Peyer's patch (tissue), 4 donors: ENCODE measurements around the gene EMP1. TPM values are rescaled to one million over a fixed set of nuclear protein-coding genes. Genes with fewer than 3 reads are reported as not detected.

ENCODE experiments used
- DNase-seq, 3 donors: peaks; one replicate each; pipeline ENCODE4 v3.0.0-alpha.2; 2017 to 2019
- H3K27ac ChIP-seq, 4 donors: fragments of 200-600 bp; sonication (generic); one replicate each; pipeline ENCODE4 v1.5.1; 2016 to 2019
- H3K27me3 ChIP-seq, 2 donors: fragments of 200-600 bp; sonication (generic); one replicate each; pipeline ENCODE4 v1.5.1; 2019
- H3K36me3 ChIP-seq, 3 donors: fragments of 200-600 bp; sonication (generic); one replicate each; pipeline ENCODE4 v1.5.1; 2016 to 2019
- H3K4me1 ChIP-seq, 4 donors: fragments of 200-600 bp; sonication (generic); one replicate each; pipeline ENCODE4 v1.5.1; 2016 to 2019
- H3K4me3 ChIP-seq, 4 donors: fragments of 200-600 bp; sonication (generic); 1 replicate in 3 of 4; 2 replicates in 1 of 4; pipeline ENCODE4 v1.5.1; 2016 to 2019; ENCODE audit warnings: mild to moderate bottlenecking in 1 of 4
- H3K9me3 ChIP-seq, 4 donors: fragments of 200-600 bp; sonication (generic); one replicate each; pipeline ENCODE4 v1.5.1; 2016 to 2019; ENCODE audit warnings: mild to moderate bottlenecking in 1 of 4
- CTCF ChIP-seq, 6 experiments: fragments of 450-650 bp in 4 of 6; fragments of 200-600 bp in 2 of 6; sonication (generic) in 1 of 6; IDR thresholded peaks; one replicate each; pipeline ENCODE4 v1.5.1; 2017 to 2019; ENCODE audit warnings: antibody characterized with exemption in 6 of 6, mild to moderate bottlenecking in 3 of 6, moderate library complexity in 1 of 6
- POLR2A ChIP-seq, 2 donors: fragments of 450-650 bp; IDR thresholded peaks; one replicate each; pipeline ENCODE4 v1.5.1; 2017; ENCODE audit warnings: antibody characterized with exemption in 2 of 2, mild to moderate bottlenecking in 2 of 2, moderate library complexity in 2 of 2
- total RNA-seq, 4 donors: library from RNA; depleted of rRNA; stranded (reverse); fragments of >200 nt; gene quantifications; one replicate each; pipeline ENCODE4 v1.1.0, GENCODE V29; 2016

EMP1 gene
- total RNA-seq, 4 donors from 2014 or later: 37.1 to 110 (median 87.3) TPM

DNA sequence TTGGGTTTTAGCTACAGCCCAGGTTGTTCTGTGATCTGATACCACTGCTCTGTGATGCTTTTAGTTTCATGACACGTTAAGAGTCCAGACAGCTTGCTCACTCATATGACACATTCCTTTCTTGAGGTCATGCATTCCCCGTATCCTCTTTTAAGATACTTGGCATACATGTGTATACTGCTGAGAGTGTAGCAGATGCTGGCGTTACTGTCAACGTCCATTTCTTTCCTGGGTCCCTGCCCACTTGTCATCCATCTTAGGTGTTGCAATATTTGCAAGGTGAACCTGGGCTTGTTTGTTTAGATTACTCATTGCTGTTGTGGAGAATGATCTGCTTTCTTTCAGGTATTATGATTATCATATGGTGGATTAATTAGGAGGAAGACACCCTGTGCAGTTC, 9.1 kb upstream of the EMP1 start:
- no peak for DNase-seq
- no peak overlapping the region for H3K4me3 ChIP-seq
- no peaks in the 10 kb centered on the region for H3K4me1 ChIP-seq
- no peaks in the 10 kb centered on the region for H3K9me3 ChIP-seq
- TF ChIP-seq CTCF (IDR thresholded peaks at IDR 0.05): no peak
- no peak for TF ChIP-seq POLR2A (IDR thresholded peaks at IDR 0.05)
- no peak overlapping the region for H3K27ac ChIP-seq
- H3K27me3 ChIP-seq: no peaks in the 10 kb centered on the region
- H3K36me3 ChIP-seq: no peaks in the 10 kb centered on the region

GRCh38 chr12:13189264-13189663, 7.3 kb upstream of the EMP1 start:
- no peak for TF ChIP-seq POLR2A (IDR thresholded peaks at IDR 0.05)
- no peak for TF ChIP-seq CTCF (IDR thresholded peaks at IDR 0.05)
- Histone ChIP-seq H3K4me1 (peaks cover 0 to 5% (median 0%) of the 10 kb centered on the region in 4 donors), H3K27ac (no peak overlapping the region), H3K36me3 (no peaks in the 10 kb centered on the region), H3K27me3 (no peaks in the 10 kb centered on the region), H3K9me3 (no peaks in the 10 kb centered on the region), H3K4me3 (no peak overlapping the region)
- no peak for DNase-seq

DNA sequence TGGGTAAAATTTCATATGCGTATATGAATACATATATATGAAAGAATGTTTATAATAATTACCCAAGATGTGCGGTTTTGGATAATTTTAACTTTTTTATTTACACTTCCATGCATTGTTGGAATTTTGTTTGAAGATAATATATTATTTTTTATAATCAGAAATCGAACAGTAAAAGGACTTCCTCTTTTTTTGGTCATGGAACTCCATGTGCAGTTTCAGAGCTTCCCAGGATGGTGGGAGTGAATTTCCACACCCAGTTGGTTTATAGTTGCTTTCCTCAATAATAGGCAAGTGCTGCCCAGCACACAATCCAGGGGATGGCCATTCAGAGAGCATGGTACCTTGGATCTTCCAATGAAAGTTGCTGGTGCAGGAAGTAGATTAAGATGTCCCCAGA, 6.3 kb upstream of the EMP1 start:
- Histone ChIP-seq H3K27ac (no peak overlapping the region), H3K4me3 (no peak overlapping the region), H3K4me1 (peaks cover 0 to 15% (median 0%) of the 10 kb centered on the region in 4 donors), H3K9me3 (no peaks in the 10 kb centered on the region), H3K36me3 (no peaks in the 10 kb centered on the region), H3K27me3 (no peaks in the 10 kb centered on the region)
- TF ChIP-seq POLR2A (IDR thresholded peaks at IDR 0.05) (no peak), CTCF (IDR thresholded peaks at IDR 0.05) (no peak)
- no peak for DNase-seq

DNA sequence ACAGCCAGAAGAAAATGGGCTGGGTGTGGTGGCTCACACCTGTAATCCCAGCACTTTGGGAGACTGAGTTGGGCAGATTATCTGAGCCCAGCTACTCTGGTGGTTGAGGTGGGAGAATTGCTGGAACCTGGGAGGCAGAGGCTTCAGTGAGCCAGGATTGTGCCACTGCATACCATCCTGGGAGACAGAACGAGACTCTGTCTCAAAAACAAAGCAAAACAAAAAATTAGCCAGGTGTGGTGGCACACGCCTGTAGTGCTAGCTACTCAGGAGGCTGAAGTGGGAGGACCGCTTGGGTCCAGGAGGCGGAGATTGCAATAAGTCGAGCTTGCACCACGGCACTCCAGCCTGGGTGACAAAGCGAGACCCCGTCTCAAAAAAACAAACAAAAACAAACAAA, 3.8 kb upstream of the EMP1 start:
- Histone ChIP-seq H3K27me3 (no peaks in the 10 kb centered on the region), H3K4me1 (peaks cover 0 to 26% (median 5%) of the 10 kb centered on the region in 4 donors), H3K4me3 (no peak overlapping the region), H3K27ac (no peak overlapping the region), H3K36me3 (no peaks in the 10 kb centered on the region), H3K9me3 (no peaks in the 10 kb centered on the region)
- no peak for TF ChIP-seq CTCF (IDR thresholded peaks at IDR 0.05)
- no peak for TF ChIP-seq POLR2A (IDR thresholded peaks at IDR 0.05)
- no peak for DNase-seq

- Histone ChIP-seq H3K27ac (no peak overlapping the region), H3K4me1 (peaks cover 0 to 26% (median 5%) of the 10 kb centered on the region in 4 donors)
These were observed 2.9 kb upstream of the EMP1 start for GRCh38 chr12:13193505-13194231.

More at GRCh38 chr12:13193505-13194231, 2.9 kb upstream of the EMP1 start:
- H3K9me3 ChIP-seq: no peaks in the 10 kb centered on the region
- no peaks in the 10 kb centered on the region for H3K27me3 ChIP-seq
- TF ChIP-seq CTCF (IDR thresholded peaks at IDR 0.05) (no peak), POLR2A (IDR thresholded peaks at IDR 0.05) (no peak)
- no peaks in the 10 kb centered on the region for H3K36me3 ChIP-seq
- no peak overlapping the region for H3K4me3 ChIP-seq
- DNase-seq: no peak
